C4-2B (cell line): ENCODE results near the gene IKZF1.

Experiments
- H3K27ac ChIP-seq: fragments of 450-650 bp; 2 replicates; pipeline ENCODE4 v1.5.1; 2017
- ZFX ChIP-seq: fragments of 450-650 bp; IDR thresholded peaks from 2 replicates; pipeline ENCODE4 v1.6.1; 2017
- TF ChIP-seq, protein P1 (sequence below): fragments of 450-650 bp; conservative IDR thresholded peaks from 2 replicates; pipeline ENCODE4 v1.5.1; 2017; ENCODE audit warnings: mild to moderate bottlenecking

IKZF1 gene

DNA sequence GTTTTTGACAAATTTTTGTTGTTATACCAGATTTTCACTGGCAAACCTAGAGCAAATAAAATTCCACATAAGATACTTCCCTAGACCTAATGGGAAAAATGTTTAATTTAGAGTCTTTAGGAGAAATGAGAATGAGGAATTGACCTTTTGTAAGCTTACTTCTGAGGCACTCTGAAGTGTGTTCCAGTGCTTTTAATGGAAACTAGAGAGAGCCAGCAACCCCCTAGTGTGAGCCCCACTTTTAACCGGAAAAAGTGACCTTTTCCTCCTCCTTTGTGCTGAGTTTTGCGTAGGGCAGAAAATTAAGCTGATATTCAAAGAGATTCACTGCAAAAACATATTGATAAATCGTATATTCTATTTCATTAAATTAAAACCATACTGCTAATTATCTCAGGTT is 5.2 kb downstream of the IKZF1 start:
- TF ChIP-seq, protein P1, sequence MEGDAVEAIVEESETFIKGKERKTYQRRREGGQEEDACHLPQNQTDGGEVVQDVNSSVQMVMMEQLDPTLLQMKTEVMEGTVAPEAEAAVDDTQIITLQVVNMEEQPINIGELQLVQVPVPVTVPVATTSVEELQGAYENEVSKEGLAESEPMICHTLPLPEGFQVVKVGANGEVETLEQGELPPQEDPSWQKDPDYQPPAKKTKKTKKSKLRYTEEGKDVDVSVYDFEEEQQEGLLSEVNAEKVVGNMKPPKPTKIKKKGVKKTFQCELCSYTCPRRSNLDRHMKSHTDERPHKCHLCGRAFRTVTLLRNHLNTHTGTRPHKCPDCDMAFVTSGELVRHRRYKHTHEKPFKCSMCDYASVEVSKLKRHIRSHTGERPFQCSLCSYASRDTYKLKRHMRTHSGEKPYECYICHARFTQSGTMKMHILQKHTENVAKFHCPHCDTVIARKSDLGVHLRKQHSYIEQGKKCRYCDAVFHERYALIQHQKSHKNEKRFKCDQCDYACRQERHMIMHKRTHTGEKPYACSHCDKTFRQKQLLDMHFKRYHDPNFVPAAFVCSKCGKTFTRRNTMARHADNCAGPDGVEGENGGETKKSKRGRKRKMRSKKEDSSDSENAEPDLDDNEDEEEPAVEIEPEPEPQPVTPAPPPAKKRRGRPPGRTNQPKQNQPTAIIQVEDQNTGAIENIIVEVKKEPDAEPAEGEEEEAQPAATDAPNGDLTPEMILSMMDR, result no peak
- TF ChIP-seq ZFX, result no peak
- no peak overlapping the region for H3K27ac ChIP-seq

DNA sequence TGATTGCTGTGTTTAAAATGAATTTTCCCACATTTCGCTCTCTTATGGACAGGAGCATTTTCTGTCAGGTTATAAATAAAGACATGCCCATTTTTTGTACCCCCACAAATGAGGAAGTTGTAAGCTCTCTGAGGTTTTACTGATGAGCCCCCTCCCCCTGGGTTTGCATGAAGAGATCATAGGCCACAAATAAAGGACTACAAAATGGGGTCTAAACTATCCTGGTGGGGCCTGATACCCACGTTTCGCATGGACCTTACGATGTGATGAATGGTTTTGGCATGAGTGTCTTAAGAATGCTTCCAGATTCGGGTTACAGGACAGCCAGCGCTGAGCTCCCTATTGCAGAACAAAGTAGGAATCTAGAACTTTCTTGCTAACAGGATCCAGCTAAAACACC is 5.8 kb downstream of the IKZF1 start:
- H3K27ac ChIP-seq, result no peak overlapping the region
- TF ChIP-seq ZFX, result no peak
- TF ChIP-seq, protein P1, result no peak

DNA sequence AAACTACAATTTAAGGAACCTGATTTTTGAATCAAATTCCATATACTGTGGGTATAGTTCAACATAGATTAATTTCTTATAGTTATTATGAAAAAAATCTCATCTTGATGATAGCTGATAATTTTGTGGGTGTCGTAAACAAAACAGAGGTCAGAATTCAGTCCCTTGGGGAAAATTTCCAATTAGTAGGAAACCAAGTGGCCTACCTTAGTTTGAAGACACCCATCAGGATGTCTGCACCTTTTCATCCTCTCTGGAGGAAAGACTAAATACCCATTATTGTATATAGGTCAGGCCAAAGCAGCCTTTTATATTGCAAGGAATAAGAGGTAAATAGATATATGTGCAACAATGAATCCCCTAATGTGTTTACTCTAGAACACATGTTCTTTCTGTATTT is 6.4 kb downstream of the IKZF1 start:
- H3K27ac ChIP-seq, result no peak overlapping the region
- TF ChIP-seq ZFX, result no peak
- TF ChIP-seq, protein P1, result no peak

DNA sequence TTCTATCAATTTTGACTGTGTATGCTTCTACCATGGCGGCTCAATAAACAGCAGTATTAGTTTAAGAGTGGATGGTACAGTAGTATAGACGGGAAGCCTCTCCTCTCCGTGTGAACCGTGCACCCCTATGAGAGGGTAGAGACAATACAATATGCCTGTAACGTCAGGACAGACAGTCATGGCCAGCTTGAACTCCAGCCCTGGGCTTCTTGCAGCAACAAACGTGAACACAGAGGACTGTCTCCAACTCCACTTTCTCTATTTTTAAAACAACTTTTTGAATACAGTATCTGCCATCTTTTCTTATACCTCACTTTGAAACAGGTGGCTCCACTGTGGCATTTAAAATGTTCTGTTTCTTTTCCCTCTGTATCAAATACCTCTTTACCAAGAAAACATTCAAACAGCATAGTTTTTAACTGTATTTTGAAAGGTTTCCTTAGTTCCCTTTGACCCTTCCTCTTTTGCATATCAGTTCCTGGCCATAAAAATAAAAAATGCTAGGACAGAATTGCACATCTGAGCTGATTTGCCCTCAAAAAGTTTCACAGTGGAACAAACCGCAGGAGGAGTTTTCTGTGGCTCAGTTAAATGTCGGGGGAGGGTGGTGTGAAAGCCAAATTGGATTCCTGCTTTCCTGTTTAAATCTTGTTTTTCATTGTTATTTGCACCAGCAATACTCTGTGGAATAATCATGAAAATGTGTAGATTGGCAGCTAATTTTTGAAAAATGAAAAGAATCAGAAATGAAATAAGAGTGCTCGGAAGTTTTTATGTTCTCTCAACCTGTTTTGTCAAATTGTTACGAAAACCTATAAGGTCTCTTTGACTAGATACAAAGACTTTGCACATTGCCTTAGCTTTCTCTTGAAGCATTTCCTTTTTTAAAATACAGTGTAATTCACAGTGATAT is 8.0 kb downstream of the IKZF1 start:
- no peak for TF ChIP-seq ZFX
- TF ChIP-seq, protein P1, result no peak
- H3K27ac ChIP-seq, result no peak overlapping the region

DNA sequence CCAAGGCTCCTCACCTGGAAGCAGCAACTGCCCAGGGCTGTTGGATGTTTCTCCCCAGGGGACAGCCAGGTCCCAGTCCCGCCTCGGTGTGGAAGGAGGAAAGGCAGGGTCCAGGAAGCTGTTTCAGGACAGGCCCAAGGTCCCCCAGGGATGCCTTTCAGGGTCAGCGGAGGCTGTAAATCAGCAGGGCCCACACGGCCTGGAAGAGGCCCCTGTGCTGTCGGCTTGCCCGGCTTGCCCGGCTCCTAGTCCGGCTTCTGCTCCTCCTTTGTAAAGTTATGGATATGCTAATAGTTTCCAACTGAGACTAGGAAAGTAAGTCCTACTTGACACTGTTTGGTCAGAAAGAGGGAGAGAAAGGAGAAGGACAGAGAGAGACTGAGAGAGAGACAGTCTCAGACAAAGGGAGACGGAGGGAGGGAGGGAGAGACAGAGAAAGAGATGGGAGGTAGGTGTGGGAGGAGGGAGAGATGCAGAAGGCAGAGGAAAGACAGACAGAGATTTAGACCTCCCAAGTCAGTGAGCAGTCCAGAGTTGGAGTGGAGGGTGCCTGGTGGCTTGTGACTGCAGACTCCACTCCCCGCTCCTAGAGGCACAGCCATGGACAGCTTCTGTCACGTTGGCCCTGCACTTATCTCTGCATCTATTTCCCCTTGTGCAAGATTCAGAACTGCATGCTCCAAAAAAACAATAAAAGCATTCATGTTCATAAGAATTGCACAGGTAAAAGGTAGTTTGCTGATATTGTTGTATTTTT is 10.5 kb downstream of the IKZF1 start:
- TF ChIP-seq, protein P1, result no peak
- TF ChIP-seq ZFX, result no peak
- H3K27ac ChIP-seq, result no peak overlapping the region

DNA sequence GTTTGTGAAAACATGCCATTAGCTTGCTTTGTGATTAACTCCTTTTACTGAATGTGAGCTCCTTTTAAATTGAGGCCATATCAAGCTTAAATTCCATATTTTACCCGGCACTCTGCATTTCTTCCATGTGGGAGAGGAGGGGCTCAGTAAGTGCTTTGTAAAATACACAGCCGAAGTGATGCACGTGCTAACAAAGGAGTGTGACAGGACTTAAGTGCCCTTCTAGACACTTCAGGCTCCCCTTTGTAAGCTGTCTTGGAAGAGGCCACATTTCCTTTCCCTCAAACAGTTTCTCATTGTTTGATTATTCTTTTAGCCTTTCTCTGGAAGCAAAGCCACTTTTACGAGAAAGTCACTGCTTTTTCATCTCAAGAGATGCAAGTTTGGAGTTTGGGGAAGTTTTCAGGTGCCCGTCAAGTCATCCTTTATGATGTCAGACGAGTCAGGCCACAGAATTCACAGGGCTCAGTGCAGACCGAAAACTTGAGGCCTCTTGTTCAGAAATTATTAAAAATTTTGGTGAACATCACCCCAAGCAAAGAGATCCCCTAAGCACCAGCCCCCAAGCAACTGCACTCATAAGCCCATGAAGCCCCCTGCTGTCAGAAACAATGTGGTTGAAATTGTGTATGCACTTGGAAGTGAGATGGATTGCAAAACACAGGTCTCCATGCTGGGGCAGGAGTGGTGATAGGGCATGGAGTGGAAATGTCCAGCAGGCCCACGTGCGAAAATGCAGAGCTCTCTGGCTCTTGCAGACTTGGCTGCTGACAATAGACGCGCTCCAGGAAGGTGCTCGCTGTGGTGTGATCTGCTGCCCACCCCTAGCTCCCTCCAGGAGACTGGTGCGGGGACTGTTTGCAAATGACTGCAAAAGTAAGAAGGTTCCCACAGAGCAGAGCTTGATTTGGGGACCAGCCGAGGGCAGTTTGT is 11.5 kb downstream of the IKZF1 start:
- no peak overlapping the region for H3K27ac ChIP-seq
- TF ChIP-seq, protein P1, result no peak
- no peak for TF ChIP-seq ZFX
